GM12878 (cell line): ENCODE data around the gene NFKBIB. TPM values are rescaled to one million over a fixed set of nuclear protein-coding genes. Genes with fewer than 3 reads are reported as not detected.

Experiments
- BACH1 ChIP-seq: fragments of 450-650 bp; IDR thresholded peaks from 2 replicates; pipeline ENCODE4 v1.6.1; 2017; ENCODE audit warnings: mild to moderate bottlenecking, borderline replicate concordance
- CEBPZ ChIP-seq: fragments of 150-350 bp; IDR thresholded peaks from 2 replicates; pipeline ENCODE4 v1.6.1; 2016; ENCODE audit warnings: low read depth, low read length
- E2F4 ChIP-seq: IDR thresholded peaks from 2 replicates; pipeline ENCODE4 v1.6.1; 2012; ENCODE audit warnings: low read depth, low read length, improper control_type of control experiment
- PRDM15 ChIP-seq: fragments of 450-650 bp; formaldehyde crosslinking; IDR thresholded peaks from 2 replicates; pipeline ENCODE4 v1.4.0; 2020; ENCODE audit warnings: mild to moderate bottlenecking, moderate library complexity
- REST ChIP-seq: IDR thresholded peaks from 2 replicates; pipeline ENCODE4 v1.6.1; 2012; ENCODE audit warnings: mild to moderate bottlenecking, low read depth, low read length
- SKIL ChIP-seq: fragments of 450-650 bp; IDR thresholded peaks from 2 replicates; pipeline ENCODE4 v1.6.1; 2017; ENCODE audit warnings: mild to moderate bottlenecking, low read depth, inconsistent platforms; ENCODE audit not compliant: poor library complexity, severe bottlenecking
- SREBF1 ChIP-seq: IDR thresholded peaks from 2 replicates; pipeline ENCODE4 v1.6.1; 2012; ENCODE audit warnings: mild to moderate bottlenecking, low read length
- TAF1 ChIP-seq: IDR thresholded peaks from 2 replicates; pipeline ENCODE4 v1.6.1; 2011; ENCODE audit warnings: mild to moderate bottlenecking, low read depth, low read length, borderline replicate concordance
- ZBTB40 ChIP-seq: fragments of 450-650 bp; IDR thresholded peaks from 2 replicates; pipeline ENCODE4 v1.6.1; 2016; ENCODE audit warnings: mild to moderate bottlenecking, moderate library complexity, borderline replicate concordance
- polyA plus RNA-seq, 11 experiments: library from polyadenylated mRNA; depleted of rRNA in 4 of 11; unstranded in 6 of 11; stranded (reverse) in 5 of 11; fragments of >200 nt; fragmentation: Nextera tagmentation in 4 of 11; fragmentation: Illumina TruSeq in 1 of 11; extraction: Ambion mirVana in 4 of 11; extraction: Trizol in 1 of 11; gene quantifications; 1 replicate in 1 of 11; 2 replicates in 10 of 11; pipeline versions ENCODE4 v1.2.1 to v1.2.3, GENCODE V29; 2011 to 2016; ENCODE audit warnings: inconsistent platforms in 2 of 11, missing spikeins in 2 of 11, low read depth in 1 of 11
- total RNA-seq, 4 experiments: library from RNA; depleted of rRNA in 3 of 4; stranded (reverse); fragments of >200 nt in 3 of 4; fragmentation: Illumina TruSeq in 1 of 4; extraction: Trizol in 1 of 4; gene quantifications; 2 replicates each; pipeline versions ENCODE4 v1.2.1 to v1.2.3, GENCODE V29; 2013 to 2021

Gene NFKBIB
- total and polyA plus RNA-seq, 10 of the 15 experiments (the other 5 are each of a cell fraction or from before 2014, with no cell fraction given), result 1.2 to 60.9 (median 31.0) TPM

- no peak for TF ChIP-seq CEBPZ
- no peak for TF ChIP-seq SREBF1
- TF ChIP-seq TAF1, result no peak
- no peak for TF ChIP-seq PRDM15 (CRISPR knock-in tag)
- no peak for TF ChIP-seq REST
- TF ChIP-seq BACH1, result no peak
- no peak for TF ChIP-seq ZBTB40
- TF ChIP-seq SKIL, result no peak
- TF ChIP-seq E2F4, result no peak
Observed at GRCh38 chr19:38869160-38869835, 30.5 kb upstream of the NFKBIB start (continued).
